HT-29 (cell line): ENCODE results near the gene TEAD1. TPM values are rescaled to one million over a fixed set of nuclear protein-coding genes. Genes with fewer than 3 reads are reported as not detected.

Experiments
- DNase-seq: peaks from one replicate; pipeline ENCODE4 v3.0.0-alpha.2; 2015; ENCODE audit warnings: low spot score
- total RNA-seq: library from RNA; depleted of rRNA; stranded (reverse); fragments of >200 nt; shearing (Covaris generic); gene quantifications from 2 replicates; pipeline ENCODE4 v1.2.3, GENCODE V29; 2014

TEAD1 gene
- total RNA-seq, 1 experiment from 2014 or later, result 102 TPM

DNA sequence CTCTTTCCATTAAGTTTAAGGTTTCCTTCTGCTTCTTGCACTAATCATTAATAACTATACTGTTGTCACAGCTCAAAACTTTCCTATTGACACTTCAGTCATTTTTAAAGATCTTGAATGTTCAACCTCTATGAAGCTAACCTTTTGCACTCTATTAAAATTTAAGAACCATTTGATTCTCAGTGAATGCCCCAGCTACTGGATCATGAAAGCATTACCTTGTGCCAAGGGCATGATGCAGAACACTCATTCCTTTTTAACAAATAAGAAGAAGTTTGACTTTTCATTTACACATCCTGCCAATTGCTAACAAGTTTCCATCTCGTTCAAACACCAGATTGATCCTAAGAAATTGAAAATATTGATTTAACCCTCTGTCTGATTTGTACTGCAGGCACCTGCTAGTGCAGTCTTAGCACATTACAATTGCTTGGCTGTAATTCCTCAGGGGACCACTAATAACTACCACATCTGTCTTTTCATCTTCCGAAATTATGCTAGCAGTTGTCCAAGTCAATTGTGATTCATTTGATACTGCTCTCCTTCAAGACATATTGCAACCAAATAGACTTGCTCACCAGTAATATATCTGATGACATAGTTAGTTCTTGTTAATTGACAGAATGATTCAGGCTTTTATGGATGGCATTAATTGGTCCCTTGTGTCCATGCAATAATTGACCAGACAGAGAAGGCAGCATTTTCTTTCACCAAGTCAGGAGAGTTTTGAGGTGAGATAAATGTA is 158.4 kb downstream of the TEAD1 start:
- no peak for DNase-seq

DNA sequence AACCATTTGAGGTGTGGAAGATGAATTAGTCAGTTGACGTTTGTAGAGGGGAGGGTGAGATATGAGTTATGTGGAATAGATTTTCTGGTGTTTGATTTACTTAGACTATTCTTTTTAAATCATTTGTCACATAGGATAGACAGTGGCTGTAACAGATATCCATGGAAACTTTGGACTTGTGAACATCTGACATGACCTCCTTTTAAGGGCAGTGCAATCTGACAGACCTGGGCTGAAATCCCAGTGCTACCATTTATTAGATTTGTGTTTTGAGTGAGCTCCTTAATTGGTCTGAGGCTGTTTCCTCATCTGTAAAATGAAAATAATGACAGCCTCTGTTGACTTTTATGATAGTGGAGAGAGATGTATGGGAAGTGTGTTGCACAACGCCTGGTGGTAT is 159.9 kb downstream of the TEAD1 start:
- DNase-seq, result no peak

DNA sequence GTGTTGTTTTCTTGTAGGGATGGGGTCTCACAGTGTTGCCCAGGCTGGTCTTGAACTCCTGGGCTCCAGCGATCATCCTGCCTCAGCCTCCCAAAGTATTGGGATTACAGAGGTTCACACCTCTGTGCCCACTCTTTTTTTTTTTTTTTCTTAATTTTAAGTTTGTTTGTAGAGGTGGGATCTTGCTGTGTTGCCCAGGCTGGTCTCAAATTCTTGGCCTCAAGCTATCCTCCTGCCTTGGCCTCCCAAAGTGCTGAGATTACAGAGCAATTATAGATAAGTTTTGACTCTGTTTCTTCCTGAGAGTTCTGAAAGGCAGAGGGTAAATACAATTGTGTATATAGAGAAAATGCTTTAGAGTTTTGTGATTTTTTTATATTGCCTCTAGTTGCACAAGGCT is 160.4 kb downstream of the TEAD1 start:
- DNase-seq, result no peak

DNA sequence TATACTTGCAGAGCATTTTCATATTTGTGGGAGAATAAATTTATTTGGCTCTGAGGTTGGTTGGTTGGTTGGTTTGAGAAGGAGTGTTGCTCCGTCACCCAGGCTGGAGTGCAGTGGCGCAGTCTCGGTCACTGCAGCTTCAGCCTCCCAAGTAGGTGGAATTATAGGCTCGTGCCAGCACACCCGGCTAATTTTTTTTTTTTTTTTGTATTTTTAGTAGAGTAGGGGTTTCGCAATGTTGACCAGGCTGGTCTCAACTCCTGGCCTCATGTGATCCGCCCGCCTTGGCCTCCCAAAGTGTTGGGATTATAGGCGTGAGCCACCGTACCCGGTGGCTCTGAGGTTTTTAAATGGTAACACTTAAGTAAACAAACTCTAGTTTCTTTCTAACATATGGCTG is 161.1 kb downstream of the TEAD1 start:
- DNase-seq, result no peak

DNA sequence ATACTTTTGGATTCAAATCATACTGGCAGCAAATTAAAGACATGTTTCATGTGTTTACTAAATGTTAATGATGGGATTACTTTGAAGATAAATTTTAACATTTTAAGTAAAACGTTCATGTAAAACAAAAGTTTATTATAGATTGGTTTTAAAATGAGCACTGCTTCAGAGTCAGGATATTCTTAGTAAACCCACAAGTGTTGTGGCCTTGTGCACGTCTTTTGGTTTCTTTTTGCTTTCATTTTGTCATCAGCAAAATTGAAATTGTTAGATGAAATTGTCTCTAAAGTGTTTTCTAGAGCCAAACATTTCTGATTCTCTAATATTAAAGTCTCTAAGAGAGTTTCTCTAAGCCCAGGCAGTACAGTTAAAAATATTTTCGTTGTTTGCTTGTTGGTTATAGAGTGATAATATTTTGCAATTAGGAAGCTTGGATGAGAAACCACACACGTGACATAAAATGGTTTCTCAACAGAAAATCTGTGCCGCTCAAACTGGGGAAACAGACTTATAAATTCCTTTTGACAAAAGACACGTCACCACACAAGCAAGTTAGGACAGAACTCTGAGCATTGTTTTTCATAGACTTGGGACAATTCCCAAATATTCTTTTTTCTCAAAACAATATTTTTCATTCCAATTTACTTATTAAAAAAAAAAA is 164.4 kb downstream of the TEAD1 start:
- no peak for DNase-seq

DNA sequence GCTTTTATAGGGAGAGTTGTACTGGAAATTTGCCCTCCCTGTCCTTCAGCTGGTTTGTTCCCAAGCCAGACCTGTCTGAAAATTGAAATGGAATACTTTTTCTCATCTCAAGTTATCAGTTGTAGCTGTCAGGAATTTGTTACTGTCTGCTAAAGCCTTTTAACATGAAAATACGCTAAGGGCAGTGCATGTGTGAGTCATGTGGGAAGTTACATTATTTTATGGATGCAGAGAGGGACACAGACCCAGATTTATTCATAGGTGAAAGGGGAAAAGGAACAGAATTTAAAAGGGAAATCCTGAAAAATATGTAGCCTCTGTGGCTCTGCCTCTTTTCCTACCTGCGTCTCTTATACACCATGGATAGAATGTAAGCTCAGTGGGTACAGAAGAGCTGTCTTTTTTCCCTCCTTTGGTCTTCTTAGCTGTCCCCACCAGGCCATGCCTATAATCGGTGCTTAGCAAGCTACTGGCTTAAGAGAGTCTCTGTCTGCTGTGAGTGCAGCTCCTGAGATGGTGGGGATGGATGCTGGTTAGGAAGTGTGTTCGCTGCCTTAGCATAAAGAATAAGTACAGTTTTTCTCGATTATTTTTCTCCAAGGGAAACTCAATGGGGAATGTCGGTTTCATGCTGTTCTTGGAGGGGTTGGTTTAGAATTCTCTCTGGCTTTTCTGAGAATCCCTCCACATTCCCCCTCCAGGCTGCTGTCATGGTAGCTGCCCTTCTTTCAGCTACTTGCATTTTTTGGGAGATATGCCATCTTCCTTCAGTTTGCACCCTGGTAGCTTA is 166.8 kb downstream of the TEAD1 start:
- peak; percentile 57 for DNase-seq

DNA sequence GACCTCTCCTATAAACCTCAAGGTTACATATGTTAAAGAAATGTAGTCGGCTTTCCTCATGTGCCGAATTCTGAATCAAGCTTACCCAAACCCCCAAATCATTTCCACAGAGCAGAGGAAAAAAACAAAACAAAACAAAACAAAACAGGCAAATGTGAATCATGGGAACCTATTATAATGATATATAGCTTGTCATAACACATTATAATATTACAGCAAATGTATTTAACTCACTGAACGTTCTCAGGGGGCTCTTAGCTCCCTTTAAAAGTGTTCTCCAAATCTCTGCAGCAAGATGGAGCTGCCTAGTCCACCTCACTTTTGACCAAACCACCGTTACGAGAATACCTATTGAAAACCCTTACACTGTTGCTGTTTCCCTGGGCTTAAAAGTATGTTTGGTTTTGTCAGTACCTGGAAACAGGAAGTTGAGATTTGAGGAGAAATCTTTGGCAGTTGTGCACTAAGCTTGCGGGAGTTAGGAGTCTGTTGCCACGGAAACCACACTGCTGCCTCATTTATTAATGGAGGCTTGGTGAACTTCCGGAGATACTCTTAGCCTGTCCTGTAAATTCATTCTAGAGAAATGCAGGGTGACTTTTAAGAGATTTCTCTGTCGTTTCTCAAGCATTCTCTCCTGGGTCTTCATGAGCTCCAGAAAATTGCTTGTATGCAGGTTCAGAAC is 167.9 kb downstream of the TEAD1 start:
- peak; percentile 87 for DNase-seq

DNA sequence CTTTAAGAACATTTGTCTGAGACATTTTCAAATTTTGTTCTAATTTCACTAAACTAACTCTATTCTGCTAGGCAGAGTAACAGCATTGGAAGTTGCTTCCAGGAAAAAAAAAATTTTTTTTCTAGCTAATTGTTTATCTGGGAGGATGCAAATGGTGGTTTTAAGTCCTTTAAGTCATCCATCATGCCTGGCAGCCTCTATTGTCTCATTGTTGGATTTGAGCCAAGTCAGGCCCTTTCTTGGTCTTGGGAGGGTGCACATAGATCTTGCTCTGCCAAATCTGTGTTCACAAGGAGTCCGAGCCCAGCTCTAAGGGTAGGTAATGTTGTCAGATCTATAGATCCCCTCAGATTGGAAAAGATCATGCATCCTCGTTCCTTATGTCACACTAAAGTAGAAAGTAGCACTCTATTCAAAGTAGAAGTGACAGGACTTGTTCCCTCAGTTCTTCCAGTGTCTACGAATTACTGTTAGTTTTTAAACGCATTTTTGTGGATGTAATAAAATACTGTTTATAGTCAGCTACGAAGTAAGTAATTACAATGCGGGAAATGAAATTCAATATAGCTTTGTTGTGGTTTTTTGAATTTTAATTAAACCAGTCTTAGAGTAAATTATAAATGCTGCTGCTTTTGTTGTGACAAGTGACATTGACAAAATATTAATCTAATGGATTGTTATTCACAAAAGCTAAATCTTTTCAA is 168.9 kb downstream of the TEAD1 start:
- peak; percentile 87 for DNase-seq

DNA sequence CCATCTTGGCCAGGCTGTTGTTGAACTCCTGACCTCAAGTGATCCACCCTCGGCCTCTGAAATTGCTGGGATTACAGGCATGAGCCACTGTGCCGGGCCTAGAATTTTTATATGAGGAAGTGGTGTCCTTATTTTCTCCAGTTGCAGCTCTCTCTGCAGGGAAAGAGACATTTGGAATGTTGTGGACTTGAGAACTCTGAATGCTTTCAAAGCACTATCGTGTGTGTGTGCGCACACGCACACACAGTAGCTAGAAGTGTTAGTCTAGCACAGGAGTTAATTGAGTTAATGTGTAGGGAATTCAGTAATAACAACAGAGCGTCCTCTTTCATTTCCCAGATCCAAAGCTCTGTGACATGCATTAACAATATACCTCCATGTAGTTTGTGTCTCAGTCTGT is 170.9 kb downstream of the TEAD1 start:
- DNase-seq, result peak; percentile 84

DNA sequence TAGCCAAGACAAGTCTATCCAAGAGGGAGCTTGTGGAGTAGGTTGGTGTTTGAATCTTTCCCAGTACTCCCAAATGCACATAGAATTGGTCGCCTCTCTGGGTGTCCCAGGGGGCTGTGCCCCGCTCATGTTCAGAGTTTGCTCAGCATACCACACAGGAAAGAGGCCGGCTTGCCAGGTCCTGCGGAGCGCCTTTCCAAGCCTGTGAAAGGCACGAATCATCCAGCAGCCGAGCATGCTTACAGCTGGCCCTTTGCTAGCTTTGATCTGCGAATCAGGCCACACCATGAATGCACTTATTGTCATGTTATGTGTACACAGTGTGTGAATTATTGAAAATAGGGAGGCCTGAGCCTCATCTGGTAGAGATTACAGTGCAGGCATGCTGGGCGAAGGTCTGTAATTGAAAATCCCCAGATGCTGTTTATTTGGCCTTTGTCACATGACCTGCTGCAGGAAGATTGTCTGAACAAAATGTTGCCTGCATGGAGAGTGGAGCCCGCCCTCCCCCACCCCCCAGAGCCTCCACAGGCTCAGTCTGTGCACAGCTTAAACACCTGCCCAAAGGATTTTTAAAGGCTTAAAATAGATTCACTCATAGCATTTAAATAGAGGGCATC is 171.6 kb downstream of the TEAD1 start:
- DNase-seq, result peak; percentile 83

DNA sequence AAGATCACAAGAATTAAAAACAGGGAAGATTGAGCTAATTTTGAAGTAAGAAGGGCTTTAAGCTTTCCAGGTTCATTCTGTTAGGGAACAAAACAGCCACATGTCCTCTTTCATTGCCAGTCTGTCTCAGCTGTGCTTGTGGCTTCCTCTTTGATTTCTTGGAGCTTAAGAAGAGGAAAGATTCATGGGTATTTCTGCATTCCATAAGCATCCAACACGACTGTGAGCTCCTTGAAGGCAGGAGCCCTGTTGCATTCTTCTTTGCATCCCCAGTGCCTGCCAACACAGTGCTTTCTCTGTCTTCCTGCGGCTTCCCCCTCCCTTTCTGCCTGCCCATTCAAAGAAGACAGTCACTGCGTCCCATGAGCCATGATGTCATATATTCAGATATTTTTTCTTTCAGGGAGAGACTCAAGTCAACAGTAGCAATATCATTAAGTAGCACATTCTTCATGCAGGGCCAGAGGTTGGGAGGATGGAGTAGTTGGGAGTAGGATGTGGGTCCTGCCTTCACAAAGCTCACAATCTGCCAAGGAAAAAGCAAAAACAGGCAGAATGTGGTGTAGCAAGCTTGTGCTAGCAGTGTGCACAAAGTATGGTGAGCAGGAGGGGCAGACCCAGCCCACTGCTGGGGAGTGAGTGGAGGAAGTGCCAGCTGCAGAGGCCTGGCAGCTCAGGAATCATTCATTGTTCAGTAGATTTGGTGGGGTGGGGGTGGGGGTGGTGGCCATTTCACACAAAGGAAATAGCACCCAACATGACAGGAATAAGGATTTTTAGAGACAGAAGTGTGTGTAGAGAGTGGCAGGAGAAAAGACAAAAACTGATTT is 172.8 kb downstream of the TEAD1 start:
- no peak for DNase-seq

DNA sequence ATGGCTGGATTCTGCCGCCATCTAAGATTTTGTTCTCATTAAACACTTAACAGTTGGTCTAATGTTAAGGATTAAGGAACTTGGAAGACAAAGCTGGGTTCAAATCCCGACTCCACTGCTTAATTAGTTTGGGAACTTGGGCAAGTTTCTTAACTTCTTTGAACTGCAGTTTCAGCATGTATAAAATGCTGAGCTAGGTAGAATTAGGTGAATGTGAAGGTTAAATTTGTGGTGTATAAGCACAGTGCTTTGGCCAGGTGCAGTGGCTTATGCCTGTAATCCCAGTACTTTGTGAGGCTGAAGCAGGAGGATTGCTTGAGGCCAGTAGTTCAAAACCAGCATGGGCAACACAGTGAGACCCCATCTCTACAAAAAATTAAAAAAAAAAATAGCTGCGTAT is 174.2 kb downstream of the TEAD1 start:
- DNase-seq, result no peak

DNA sequence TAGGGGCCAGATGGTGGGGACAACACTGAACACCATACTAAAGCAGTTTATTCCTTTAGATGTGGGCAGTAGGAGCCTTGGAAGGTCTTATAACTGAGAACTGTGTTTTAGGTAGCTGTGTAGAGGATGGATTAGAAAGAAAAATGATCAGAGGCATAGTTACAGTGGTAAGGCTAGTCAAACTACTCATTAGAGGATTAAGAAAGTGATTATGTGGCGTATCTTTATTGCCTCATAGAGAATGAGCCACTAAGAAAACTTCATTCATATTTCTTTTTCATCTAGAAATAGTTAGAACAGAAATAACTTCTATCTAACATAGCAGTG is 179.1 kb downstream of the TEAD1 start:
- peak; percentile 26 for DNase-seq

DNA sequence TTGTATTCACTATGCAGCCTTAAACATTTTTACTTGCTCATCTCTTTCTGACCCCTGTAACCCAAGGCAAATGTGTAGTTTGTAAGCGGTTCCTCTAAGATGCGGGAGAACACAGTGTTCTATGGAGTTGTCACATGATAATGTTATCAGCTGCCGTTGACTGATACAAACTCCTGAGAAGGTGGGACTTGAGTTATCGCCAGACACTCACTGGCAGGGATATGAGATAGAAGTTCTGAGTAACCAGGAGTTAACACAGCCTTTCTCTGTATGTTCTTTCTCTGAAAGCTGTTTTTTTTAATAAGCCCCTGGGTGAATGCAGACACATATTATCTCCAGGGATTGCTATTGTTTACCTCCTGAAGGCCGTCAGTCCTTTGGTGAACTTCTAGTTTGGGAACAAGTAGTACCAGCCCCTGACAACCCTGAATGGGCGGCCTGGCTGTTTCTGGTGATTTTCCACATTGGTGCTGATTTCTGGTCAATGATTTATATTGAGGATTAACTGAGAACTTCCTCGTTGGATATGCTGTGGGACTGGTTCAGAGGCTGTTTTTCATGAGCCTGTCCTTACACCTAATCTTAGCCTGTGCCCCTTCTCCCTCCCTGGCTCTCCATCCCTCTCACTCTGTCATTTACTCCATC is 179.6 kb downstream of the TEAD1 start:
- peak; percentile 66 for DNase-seq

DNA sequence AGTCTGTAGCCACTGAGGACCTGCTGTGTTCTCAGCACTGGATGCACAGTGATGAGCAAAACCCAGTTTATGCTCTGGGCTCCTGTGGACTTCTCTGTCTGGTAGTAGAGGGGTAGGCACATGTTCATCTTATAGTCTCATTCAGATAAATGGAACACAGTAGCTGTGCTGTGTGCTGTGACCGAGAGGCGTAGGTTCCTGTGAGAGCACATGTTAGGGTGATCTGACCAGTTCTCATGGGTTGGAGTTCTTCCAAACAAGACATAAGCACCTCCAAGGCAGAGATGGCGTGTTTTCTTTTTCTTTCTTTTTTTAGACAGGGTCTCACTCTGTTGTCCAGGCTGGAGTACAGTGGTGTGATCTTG is 180.1 kb downstream of the TEAD1 start:
- DNase-seq, result no peak

DNA sequence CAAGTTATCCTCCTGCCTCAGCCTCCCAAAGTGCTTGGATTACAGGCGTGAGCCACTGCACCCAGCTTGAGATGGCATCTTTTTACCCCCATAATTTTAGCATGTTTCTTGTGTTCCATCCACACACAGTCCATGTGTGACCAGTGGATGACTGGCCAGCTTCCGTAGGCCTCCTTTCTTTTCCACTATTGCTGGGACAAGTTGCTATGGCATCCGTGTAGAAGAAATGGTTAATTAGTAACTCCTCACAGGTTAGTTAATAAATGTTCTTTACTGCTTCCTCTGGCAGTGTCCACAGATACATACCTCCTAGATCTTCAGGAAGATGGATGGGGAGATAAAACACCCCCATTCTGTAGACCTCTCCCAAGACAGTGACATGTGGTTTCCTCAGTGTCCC is 180.6 kb downstream of the TEAD1 start:
- DNase-seq, result peak; percentile 81

DNA sequence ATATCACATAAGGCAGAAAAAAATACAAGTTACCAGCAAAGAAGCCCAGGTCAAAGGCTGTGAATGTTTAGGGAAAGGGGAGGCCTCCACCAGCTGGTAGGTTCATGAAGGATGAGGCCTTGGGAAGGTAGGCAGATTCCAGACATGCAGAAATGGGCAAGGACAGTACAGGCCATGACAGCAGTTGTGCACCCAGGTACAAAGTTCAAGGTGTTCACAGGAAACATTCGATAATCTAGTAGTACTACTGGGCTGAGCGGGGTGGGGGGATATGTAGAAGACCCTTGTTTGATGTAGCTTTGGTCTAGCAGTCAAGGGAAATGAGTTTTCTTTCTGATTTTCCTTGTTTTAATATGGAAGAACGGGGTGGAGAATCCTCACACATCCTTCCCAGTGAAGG is 182.1 kb downstream of the TEAD1 start:
- DNase-seq, result no peak

DNA sequence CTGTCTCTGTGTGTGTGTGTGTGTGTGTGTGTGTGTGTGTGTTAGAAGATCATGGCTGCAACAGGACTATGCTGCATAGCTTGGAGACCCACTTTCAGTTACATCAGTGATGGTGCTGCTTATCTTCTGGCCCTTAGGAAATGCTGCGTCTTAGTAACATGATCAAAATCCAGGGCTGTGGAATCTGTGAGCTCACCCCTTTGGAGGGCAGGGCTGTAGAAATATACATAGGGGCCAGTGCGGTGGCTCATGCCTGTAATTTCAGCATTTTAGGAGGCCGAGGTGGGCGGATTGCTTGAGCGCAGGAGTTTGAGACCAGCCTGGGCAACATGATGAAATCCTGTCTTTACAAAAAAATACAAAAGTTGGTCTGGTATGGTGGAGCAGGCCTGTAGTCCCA is 183.4 kb downstream of the TEAD1 start:
- no peak for DNase-seq

DNA sequence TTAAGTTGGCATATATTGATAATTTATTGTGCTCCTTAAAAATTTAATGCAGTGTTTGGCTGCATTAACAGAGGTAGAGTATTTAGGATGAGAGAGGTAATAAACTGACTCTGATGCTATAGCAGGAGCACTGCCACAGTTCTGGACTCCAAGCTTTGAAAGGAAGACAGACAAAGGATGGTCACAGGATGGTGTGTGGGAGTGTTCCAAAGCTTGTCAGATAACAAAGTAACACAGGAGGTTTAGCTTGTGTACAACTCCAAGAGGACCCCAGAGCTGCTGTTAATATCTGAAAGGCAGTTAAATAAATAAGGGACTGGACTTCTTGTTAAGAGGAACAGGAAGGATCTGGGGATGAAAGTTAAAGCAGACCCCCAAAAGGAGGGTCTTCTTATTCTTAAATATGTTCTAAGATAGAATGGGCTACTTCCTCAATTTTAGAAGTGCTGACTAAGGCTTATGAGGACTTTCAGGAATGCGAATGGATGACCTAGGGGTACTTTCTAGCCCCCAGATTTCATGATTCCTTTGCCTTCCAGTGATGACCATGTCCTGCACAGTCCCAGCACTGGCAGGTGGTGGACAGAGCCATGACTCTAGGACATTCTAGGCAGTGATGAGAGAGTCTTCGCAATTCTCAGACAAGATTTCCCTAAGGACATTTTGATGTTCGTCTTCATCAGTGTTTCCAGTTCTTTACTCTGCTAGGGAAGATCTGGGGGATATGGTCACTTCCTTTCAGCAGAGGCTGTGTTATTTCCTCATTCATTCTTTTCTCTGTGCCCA is 185.8 kb downstream of the TEAD1 start:
- DNase-seq, result no peak
